GM12874 (cell line): ENCODE measurements around the gene VPS18.

Experiments used
- CTCF ChIP-seq: IDR thresholded peaks from 2 replicates; pipeline ENCODE4 v1.5.1; 2011; ENCODE audit warnings: low read depth, mild to moderate bottlenecking, control low read depth, low read length, moderate library complexity; ENCODE audit not compliant: insufficient read depth

The VPS18 gene

GRCh38 chr15:40906991-40907802, 12.9 kb downstream of the VPS18 start:
- no peak for TF ChIP-seq CTCF

GRCh38 chr15:40908095-40908494, 13.8 kb downstream of the VPS18 start:
- TF ChIP-seq CTCF = no peak

GRCh38 chr15:40909662-40910630, 15.7 kb downstream of the VPS18 start:
- no peak for TF ChIP-seq CTCF

GRCh38 chr15:40911141-40911540, 16.9 kb downstream of the VPS18 start:
- TF ChIP-seq CTCF = no peak

- TF ChIP-seq CTCF = no peak
Observed at GRCh38 chr15:40911693-40912092, 17.4 kb downstream of the VPS18 start.

- no peak for TF ChIP-seq CTCF
Observed at GRCh38 chr15:40912478-40912877, 18.2 kb downstream of the VPS18 start.

- no peak for TF ChIP-seq CTCF
Observed at GRCh38 chr15:40914013-40914412, 19.8 kb downstream of the VPS18 start.
